HUDEP-2 (cell line): ENCODE measurements around the gene PPP4R3B.

Experiments
- DNase-seq, 76 experiments: peaks; one replicate each; lab custom pipeline; 2025; ENCODE audit not compliant: unreplicated experiment in 76 of 76; lab: John Stamatoyannopoulos, UW

PPP4R3B gene

GRCh38 chr2:55617175-55618024 lies at the start of gene PPP4R3B:
Gene PPP4R3B (minus strand): TSS chr2:55617622. CDS start chr2:55617285, 337 bp downstream.
- DNase-seq = peak; percentile 36 to 99 (median 98)

GRCh38 chr2:55653255-55653654 lies 35.8 kb upstream of the PPP4R3B start:
- no peak for DNase-seq

GRCh38 chr2:55649211-55649610 lies 31.8 kb upstream of the PPP4R3B start:
- DNase-seq = no peak

GRCh38 chr2:55636831-55637230 lies 19.4 kb upstream of the PPP4R3B start:
- DNase-seq = no peak

- no peak for DNase-seq
These were observed 11.5 kb upstream of the PPP4R3B start for GRCh38 chr2:55628931-55629330.

GRCh38 chr2:55627915-55628314 lies 10.5 kb upstream of the PPP4R3B start:
- no peak for DNase-seq

GRCh38 chr2:55621802-55622201 lies 4.4 kb upstream of the PPP4R3B start:
- no peak for DNase-seq

GRCh38 chr2:55620123-55620779 lies 2.8 kb upstream of the PPP4R3B start:
- DNase-seq = peak in 38 of 76 experiments; percentile 4 to 59 (median 25)

- peak in 57 of 76 experiments; percentile 3 to 61 (median 32) for DNase-seq
These were observed 1.0 kb upstream of the PPP4R3B start for GRCh38 chr2:55618275-55619055.

- no peak for DNase-seq
These were observed 528 bp upstream of the PPP4R3B start for GRCh38 chr2:55618025-55618274.

GRCh38 chr2:55616551-55617174 lies 759 bp downstream of the PPP4R3B start:
- DNase-seq = peak in 35 of 76 experiments; percentile 3 to 66 (median 24)

GRCh38 chr2:55611997-55612396 lies 5.4 kb downstream of the PPP4R3B start:
- no peak for DNase-seq

GRCh38 chr2:55610954-55611743 lies 6.3 kb downstream of the PPP4R3B start:
- DNase-seq = no peak

- no peak for DNase-seq
These were observed 7.4 kb downstream of the PPP4R3B start for GRCh38 chr2:55609938-55610578.

- DNase-seq = no peak
These were observed 8.1 kb downstream of the PPP4R3B start for GRCh38 chr2:55609193-55609794.

- DNase-seq = no peak
These were observed 9.7 kb downstream of the PPP4R3B start for GRCh38 chr2:55607717-55608116.

GRCh38 chr2:55604027-55604565 lies 13.3 kb downstream of the PPP4R3B start:
- no peak for DNase-seq

GRCh38 chr2:55601849-55602248 lies 15.6 kb downstream of the PPP4R3B start:
- no peak for DNase-seq
